Right renal cortex interstitium (tissue), 3 donors: ENCODE data around the gene TUBG2. TPM values are rescaled to one million over a fixed set of nuclear protein-coding genes. Genes with fewer than 3 reads are reported as not detected.

Experiments used
- DNase-seq, 3 donors: peaks; one replicate each; pipeline ENCODE4 v3.0.0-alpha.2; 2013; ENCODE audit warnings: low read depth in 3 of 3, low spot score in 2 of 3
- polyA plus RNA-seq, 3 donors: library from polyadenylated mRNA; unstranded; fragments of 120-200 nt; gene quantifications; one replicate each; pipeline ENCODE4 v1.2.1, GENCODE V29; 2013; ENCODE audit not compliant: insufficient read length in 3 of 3

Gene TUBG2
- polyA plus RNA-seq, 3 donors: 19.5 to 20.7 (median 20.0) TPM

DNA sequence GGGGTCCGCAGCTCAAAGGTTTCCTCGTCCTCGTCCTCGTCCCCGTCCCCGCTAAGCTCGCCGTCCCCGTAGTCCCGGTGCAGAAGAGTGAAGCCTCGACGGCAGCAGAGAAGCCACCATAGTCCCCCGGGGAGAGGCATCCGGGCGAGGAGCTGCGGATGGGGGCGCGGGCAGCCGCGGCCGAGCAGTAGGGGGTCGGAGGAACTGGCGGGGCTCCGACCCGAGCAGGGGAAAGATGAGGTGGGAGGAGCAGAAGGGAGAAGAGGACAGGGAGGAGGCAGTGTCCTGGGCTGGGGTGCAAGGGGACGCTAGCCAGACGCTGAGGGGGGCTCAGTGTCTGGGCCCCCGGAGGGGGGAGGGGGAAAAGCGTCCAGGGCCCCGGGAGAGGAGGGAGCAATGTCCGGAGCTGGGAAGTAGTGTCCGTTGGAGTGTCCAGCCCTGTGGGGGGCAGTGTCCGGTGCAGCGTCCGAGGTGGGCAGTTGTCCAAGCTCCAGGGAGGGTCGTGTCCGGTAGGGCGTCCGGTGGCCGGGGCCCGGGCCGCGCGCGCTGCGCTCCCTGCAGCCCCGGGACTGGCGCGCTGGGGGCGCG is 17.4 kb downstream of the TUBG2 start, which contains the start of gene PLEKHH3:
PLEKHH3 (minus strand) TSS at position 571 of the 588 bp plus-strand sequence; CDS start at position 140, 431 bp downstream.
- DNase-seq: no peak

DNA sequence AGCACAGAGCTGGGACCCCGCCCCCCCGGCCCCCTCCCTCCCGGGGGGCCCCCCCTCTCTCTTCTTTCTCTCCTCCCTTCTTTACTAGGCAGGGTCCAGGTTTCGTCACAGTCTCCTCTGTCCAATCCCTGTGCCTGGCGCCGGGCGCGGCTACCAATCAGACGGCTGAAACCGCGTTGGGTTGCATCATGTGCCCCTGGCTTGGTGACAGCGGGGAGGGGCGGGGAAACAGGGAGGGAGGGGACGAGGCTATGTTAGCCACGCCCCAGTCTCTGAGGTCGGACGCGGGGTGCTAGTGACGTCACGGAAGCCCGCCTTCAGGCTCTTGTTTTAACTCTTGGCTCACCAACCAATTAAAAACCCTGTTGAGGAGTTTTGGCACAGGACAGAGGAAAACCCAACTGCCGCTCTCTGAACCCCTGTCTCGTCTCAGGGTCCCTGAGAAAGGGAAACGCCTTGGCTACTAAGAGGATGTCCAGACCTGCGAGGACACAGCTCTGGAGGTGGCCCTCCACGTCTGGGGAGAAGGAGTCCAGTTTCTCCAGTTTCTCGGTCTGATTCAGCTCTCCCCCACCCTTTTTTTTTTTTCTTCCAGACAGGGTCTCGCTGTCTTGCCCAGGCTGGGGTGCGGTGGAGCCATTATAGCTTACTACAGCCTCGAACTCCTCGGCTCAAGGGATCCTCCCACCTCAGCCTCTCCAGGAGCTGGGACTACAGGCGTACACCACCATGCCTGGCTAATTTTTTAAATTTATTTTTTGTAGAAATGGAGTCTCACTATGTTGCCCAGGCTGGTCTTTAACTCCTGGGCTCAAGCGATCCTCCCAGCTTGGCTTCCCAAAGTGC is 18.2 kb downstream of the TUBG2 start:
- peak; percentile 99 for DNase-seq

DNA sequence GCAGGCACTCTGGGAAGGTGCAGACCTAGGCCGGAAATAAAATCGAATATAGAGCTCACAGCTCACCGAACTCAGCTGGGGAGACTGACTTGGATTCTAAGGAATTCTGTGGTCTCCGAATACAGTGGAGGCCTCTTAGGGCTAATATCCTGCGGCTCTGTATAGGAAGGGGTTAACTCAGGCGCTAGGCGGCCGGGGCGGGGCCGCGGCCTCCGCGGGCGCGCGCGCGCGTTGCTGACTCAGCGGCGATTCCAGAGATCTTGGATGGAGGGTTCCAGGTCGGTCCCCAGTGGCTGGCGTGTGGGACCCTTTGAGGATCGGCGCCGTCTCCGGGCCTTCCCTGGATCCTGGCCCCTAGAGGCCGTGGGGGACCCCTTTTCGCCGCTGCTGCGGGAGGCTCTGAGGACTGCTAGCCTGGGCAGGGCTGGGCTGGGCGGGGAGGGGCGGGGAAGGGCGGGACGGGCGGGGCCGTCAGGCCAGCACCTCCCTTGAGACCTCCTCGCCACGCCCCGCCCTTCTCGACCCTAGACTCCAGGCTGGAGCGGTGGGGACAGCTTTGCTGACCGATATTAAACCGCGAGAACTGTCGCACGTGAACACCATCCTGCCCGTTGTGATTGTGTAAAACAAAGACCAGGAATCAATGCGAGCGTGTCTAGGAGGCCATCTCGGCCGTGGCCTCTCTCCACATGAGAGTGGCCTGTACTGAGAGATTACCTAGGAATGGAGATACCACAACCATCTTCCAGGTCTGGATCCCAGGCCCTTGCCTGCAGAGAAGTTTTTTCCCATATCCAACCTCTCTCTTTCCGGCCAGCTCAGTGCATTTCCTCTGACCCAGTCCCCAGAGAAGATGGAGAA is 19.1 kb downstream of the TUBG2 start:
- DNase-seq: no peak

GRCh38 chr17:42678951-42679491 is 19.9 kb downstream of the TUBG2 start:
- no peak for DNase-seq

- no peak for DNase-seq
Observed at GRCh38 chr17:42679492-42680330, 20.6 kb downstream of the TUBG2 start.

- no peak for DNase-seq
Observed at GRCh38 chr17:42680331-42680808, 21.3 kb downstream of the TUBG2 start.

DNA sequence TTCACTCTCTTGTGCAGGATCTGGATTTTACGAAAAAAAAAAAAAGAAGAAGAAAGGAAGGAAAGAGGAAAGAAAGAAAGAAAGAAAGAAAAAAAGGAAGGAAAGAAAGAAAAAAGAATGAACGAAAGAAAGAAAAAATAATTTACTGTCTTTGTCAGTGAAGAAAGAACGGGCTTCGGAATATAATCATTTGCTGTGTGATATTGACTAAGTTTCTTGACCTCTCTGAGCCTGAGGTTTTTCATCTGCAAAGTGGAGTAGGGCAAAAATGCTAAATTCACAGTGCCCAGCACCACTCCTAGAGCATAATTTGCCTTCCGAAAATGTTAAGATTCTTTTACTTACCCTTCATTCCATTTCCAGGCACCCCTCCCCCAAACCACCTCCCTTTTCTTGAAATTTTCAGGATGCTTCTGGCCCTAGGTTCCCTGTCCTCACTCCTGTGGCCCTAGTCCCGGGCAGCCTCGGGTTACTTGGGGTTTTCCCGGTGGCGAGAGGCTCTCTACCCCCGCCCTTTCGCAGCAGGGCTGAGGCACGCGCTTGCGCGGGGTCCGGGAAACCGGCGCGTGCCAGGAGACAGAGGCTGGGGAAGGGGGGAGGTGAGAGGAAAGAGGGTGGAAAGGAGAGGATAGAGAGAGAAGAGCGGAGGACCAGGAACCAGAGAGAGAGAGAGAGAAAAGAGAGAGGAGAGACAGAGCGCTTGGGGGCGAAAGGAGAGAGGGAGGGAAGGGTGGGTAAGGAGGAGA is 23.1 kb downstream of the TUBG2 start, which contains the start of gene CNTNAP1:
CNTNAP1 (plus strand) TSS at position 556 of the 746 bp plus-strand sequence. CDS start 299 bp downstream, outside the sequence.
- DNase-seq: no peak

- no peak for DNase-seq
Observed at GRCh38 chr17:42682722-42683403, 23.8 kb downstream of the TUBG2 start.

GRCh38 chr17:42683407-42684034 is 24.4 kb downstream of the TUBG2 start:
- DNase-seq: no peak

DNA sequence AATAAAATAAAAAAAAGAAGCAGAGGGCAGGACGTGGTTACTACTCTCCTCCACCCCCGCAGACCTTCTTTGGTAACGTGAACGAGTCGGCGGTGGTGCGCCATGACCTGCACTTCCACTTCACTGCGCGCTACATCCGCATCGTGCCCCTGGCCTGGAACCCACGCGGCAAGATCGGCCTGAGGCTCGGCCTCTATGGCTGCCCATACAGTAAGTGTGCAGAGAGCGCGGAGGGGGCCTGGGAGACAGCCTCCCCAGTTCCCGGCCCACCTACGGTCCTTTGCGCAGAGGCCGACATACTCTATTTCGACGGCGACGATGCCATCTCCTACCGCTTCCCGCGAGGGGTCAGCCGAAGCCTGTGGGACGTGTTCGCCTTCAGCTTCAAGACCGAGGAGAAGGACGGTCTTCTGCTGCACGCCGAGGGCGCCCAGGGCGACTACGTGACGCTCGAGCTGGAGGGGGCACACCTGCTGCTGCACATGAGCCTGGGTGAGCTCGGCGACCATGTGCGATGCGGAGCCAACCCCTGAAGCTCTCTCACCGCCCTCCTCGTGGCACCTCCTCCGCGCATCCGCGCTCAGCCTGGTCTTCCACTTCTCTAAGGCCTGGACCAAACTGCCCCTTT is 26.0 kb downstream of the TUBG2 start:
- no peak for DNase-seq

- DNase-seq: no peak
Observed at GRCh38 chr17:42685831-42686230, 26.7 kb downstream of the TUBG2 start.

DNA sequence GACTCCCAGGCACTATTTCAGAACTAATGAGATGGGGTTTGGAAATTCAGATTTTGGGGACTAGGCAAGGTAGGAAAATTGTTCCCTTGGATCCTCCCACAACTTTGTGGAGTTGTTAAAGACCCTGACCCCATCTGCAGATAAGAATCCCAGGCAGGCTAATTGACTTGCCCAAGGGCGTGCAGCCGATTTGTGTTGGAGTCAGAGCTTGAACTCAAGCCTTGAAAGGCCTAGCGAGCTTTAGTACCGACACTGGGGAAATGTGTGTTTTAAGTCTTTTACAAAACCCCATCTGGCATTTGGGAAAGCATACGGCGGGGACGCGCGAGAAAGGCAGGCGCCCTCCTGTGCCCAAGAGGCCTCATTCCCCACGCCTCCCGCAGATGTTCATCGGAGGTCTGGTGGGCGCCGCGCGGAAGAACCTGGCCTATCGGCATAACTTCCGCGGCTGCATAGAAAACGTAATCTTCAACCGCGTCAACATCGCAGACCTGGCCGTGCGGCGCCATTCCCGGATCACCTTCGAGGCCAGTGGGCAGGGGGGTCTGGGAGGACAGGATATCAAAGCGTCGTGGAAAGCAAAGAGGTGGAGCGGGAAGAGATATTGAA is 27.5 kb downstream of the TUBG2 start:
- DNase-seq: no peak

DNA sequence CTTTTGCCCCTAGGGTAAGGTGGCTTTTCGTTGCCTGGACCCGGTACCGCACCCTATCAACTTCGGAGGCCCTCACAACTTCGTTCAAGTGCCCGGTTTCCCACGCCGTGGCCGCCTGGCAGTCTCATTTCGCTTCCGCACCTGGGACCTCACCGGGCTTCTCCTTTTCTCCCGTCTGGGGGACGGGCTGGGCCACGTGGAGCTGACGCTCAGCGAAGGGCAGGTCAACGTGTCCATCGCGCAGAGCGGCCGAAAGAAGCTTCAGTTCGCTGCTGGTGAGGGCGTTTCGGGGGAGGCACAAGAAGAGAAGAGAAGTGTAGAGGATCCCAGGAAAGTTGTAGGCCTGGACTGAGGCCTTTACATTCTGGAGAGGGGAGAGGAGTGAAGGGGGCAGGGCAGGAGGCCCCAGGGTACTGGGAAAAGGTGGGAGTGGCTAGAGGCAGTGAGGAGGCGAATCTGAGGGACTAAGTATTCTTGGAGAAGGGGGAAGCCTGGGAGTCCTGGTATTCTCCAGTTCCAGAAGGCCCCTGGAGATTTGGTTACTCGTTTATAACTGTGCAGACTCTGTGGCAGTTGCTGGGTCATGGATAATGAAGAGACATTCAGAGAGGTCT is 28.7 kb downstream of the TUBG2 start:
- no peak for DNase-seq

- no peak for DNase-seq
Observed at GRCh38 chr17:42690596-42690995, 31.5 kb downstream of the TUBG2 start.

- no peak for DNase-seq
Observed at GRCh38 chr17:42691021-42691545, 32.0 kb downstream of the TUBG2 start.

DNA sequence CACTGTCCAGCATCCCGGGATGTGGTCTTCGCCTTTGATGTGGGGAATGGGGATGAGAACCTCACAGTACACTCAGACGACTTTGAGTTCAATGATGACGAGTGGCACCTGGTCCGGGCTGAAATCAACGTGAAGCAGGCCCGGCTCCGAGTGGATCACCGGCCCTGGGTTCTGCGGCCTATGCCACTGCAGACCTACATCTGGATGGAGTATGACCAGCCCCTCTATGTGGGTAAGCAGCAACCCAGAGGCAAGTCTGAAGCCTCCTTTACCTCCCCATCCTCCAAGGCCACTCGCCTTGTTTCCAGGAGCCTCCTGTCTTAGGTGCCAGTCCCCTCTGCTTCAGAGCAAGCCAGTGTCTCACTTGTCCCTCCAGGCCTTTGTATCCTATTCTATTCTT is 33.4 kb downstream of the TUBG2 start:
- no peak for DNase-seq
